ENCODE data around the gene TTC34.
"Not testable (repeated sequence)": the region's sequence is repeated elsewhere in the genome, so short reads cannot be mapped to it uniquely, and the experiment has no call there.

Gene TTC34

DNA sequence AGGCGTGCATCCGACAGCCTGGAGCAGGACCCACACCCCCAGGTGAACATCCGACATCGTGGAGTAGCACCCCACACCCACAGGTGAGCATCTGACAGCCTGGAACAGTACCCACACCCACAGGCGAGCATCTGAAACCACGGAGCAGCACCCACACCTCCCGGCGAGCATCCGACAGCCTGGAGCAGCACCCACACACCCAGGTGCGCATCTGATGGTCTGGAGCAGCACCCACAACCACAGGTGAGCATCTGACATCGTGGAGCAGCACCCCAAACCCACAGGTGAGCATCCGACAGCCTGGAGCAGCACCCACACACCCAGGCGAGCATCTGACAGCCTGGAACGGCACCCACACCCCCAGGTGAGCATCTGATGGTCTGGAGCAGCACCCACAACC, 46.1 kb downstream of the TTC34 start:
- not testable (repeated sequence) for DNase-seq

DNA sequence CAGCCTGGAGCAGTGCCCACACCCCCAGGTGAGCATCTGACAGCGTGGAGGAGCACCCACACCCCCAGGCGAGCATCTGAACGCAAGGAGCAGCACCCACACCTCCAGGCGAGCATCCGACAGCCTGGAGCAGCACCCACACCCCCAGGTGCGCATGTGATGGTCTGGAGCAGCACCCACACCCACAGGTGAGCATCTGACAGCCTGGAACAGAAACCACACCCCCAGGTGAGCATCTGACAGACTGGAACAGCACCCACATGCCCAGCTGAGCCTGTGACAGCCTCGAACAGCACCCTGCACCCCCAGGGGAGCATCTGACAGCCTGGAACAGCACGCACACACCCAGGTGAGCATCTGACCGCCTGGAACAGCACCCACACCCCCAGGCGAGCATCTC, 46.9 kb downstream of the TTC34 start:
- not testable (repeated sequence) for DNase-seq

DNA sequence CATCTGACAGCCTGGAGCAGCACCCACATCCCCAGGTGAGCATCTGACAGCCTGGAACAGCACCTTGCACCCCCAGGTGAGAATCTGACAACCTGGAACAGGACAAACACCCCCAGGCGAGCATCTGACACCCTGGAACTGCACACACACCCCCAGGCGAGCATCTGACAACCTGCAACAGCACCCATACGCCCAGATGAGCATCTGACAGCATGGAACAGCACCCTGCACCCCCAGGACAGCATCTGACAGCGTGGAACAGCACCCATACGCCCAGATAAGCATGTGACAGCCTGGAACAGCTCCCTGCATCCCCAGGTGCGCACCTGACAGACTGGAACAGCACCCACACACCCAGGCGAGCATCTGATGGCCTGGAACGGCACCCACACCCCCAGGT, 49.0 kb downstream of the TTC34 start:
- not testable (repeated sequence) for DNase-seq

DNA sequence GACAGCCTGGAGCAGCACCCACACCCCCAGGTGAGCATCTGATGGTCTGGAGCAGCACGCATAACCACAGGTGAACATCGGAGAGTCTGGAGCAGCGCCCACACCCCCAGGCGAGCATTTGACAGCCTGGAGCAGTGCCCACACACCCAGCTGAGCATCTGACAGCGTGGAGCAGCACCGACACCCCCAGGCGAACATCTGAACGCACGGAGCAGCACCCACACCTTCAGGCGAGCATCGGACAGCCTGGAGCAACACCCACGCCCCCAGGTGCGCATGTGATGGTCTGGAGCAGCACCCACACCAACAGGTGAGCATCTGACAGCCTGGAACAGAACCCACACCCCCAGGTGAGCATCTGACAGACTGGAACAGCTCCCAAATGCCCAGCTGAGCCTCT, 49.6 kb downstream of the TTC34 start:
- not testable (repeated sequence) for DNase-seq

DNA sequence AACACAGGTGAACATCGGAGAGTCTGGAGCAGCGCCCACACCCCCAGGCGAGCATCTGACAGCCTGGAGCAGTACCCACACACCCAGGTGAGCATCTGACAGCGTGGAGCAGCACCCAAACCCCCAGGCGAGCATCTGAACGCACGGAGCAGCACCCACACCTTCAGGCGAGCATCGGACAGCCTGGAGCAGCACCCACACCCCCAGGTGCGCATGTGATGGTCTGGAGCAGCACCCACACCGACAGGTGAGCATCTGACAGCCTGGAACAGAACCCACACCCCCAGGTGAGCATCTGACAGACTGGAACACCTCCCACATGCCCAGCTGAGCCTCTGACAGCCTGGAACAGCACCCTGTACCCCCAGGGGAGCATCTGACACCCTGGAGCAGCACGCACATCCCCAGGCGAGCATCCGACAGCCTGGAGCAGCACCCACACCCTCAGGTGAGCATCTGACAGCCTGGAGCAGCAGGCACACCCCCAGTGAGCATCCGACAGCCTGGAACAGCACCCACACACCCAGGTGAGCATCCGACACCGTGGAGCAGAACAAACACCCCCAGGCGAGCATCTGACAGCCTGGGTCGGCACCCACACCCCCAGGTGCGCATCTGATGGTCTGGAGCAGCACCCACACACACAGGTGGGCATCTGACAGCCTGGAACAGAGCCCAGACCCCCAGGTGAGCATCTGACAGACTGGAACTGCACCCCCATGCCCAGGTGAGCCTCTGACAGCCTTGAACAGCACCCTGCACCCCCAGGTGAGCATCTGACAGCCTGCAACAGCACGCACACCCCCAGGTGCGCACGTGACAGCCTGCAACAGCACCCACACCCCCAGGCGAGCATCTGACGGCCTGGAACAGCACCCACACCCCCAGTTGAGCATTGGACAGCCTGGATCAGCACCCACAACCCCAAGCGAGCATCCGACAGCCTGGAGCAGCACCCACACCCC, 50.4 kb downstream of the TTC34 start:
- DNase-seq: not testable (repeated sequence)

DNA sequence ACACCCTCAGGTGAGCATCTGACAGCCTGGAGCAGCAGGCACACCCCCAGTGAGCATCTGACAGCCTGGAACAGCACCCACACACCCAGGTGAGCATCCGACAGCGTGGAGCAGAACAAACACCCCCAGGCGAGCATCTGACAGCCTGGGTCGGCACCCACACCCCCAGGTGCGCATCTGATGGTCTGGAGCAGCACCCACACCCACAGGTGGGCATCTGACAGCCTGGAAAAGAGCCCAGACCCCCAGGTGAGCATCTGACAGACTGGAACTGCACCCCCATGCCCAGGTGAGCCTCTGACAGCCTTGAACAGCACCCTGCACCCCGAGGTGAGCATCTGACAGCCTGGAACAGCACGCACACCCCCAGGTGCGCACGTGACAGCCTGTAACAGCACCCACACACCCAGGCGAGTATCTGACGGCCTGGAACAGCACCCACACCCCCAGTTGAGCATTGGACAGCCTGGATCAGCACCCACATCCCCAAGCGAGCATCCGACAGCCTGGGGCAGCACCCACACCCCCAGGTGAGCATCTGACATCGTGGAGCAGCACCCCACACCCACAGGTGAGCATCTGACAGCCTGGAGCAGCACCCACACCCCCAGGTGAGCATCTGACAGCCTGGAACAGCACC, 51.3 kb downstream of the TTC34 start:
- not testable (repeated sequence) for DNase-seq

DNA sequence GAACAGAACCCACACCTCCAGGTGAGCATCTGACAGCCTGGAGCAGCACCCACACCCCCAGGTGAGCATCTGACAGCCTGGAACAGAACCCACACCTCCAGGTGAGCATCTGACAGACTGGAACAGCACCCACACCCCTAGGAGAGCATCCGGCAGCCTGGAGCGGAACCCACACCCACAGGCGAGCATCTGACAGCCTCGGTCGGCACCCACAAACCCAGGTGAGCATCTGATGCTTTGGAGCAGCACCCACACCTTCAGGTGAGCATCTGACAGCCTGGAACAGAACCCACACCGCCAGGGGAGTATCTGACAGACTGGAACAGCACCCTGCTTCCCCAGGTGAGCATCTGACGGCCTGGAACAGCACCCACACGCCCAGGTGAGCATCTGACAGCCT, 52.9 kb downstream of the TTC34 start:
- DNase-seq: not testable (repeated sequence)

DNA sequence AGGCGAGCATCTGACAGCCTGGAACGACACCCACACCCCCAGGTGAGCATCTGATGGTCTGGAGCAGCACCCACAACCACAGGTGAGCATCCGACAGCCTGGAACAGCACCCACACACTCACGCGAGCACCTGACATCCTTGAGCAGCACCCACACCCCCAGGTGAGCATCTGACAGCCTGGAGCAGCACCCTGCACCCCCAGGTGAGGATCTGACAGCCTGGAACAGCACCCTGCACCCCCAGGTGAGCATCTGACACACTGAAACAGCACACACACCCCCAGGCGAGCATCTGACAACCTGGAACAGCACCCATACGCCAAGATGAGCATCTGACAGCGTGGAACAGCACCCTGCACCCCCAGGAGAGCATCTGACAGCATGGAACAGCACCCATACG, 106.7 kb downstream of the TTC34 start:
- not testable (repeated sequence) for DNase-seq

DNA sequence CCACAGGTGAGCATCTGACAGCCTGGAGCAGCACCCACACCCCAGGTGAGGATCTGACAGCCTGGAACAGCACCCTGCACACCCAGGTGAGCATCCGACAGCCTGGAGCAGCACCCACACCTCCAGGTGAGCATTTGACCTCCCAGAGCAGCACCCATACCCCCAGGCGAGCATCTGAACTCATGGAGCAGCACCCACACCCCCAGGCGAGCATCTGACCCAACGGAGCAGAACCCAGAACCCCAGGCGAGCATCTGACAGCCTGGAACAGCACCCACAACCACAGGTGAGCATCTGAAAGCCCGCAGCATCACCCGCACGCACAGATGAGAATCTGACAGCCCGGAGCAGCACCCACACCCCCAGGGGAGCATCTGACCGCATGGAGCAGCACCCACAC, 111.3 kb downstream of the TTC34 start:
- DNase-seq: not testable (repeated sequence)

DNA sequence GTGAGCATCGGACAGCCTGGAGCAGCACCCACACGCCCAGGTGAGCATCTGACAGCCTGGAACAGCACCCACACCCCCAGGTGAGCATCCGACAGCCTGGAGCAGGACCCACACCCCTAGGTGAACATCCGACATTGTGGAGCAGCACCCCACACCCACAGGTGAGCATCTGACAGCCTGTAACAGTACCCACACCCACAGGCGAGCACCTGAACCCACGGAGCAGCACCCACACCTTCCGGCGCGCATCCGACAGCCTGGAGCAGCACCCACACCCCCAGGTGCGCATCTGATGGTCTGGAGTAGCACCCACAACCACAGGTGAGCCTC, 113.2 kb downstream of the TTC34 start:
- not testable (repeated sequence) for DNase-seq

DNA sequence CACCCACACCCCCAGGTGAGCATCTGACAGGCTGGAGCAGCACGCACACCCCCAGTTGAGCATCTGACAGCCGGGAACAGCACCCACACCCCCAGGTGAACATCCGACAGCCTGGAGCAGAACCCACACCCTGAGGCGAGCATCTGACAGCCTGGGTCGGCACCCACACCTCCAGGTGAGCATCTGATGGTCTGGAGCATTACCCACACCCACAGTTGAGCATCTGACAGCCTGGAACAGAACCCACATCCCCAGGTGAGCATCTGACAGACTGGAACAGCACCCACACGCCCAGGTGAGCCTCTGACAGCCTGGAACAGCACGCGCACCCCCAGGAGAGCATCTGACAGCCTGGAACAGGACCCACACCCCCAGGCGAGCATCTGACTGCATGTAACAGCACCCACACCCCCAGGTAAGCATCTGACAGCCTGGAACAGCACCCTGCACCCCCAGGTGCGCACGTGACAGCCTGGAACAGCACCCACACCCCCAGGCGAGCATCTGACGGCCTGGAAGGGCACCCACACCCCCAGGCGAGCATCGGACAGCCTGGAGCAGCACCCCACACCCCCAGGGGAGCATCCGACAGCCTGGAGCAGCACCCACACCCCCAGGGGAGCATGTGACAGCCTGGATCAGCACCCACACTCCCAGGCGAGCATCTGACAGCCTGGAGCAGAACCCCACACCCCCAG, 113.7 kb downstream of the TTC34 start:
- not testable (repeated sequence) for DNase-seq

DNA sequence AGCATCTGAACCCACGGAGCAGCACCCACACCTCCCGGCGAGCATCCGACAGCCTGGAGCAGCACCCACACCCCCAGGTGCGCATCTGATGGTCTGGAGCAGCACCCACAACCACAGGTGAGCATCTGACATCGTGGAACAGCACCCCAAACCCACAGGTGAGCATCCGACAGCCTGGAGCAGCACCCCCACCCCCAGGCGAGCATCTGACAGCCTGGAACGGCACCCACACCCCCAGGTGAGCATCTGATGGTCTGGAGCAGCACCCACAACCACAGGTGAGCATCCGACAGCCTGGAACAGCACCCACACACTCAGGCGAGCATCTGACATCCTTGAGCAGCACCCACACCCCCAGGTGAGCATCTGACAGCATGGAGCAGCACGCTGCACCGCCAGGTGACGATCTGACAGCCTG, 114.3 kb downstream of the TTC34 start:
- DNase-seq: not testable (repeated sequence)

DNA sequence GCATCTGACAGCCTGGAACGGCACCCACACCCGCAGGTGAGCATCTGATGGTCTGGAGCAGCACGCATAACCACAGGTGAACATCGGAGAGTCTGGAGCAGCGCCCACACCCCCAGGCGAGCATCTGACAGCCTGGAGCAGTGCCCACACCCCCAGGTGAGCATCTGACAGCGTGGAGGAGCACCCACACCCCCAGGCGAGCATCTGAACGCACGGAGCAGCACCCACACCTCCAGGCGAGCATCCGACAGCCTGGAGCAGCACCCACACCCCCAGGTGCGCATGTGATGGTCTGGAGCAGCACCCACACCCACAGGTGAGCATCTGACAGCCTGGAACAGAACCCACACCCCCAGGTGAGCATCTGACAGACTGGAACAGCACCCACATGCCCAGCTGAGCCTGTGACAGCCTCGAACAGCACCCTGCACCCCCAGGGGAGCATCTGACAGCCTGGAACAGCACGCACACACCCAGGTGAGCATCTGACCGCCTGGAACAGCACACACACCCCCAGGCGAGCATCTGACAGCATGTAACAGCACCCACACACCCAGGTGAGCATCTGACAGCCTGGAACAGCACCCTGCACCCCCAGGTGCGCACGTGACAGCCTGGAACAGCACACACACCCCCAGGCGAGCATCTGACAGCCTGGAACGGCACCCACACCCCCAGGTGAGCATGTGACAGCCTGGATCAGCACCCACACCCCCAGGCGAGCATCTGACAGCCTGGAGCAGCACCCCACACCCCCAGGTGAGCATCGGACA, 115.2 kb downstream of the TTC34 start:
- not testable (repeated sequence) for DNase-seq

DNA sequence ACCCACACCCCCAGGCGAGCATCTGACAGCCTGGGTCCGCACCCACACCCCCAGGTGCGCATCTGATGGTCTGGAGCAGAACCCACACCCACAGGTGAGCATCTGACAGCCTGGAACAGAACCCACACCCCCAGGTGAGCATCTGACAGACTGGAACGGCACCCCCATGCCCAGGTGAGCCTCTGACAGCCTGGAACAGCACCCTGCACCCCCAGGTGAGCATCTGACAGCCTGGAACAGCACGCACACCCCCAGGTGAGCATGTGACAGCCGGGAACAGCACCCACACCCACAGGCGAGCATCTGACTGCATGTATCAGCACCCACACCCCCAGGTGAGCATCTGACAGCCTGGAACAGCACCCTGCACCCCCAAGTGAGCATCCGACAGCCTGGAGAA, 115.8 kb downstream of the TTC34 start:
- DNase-seq: not testable (repeated sequence)

DNA sequence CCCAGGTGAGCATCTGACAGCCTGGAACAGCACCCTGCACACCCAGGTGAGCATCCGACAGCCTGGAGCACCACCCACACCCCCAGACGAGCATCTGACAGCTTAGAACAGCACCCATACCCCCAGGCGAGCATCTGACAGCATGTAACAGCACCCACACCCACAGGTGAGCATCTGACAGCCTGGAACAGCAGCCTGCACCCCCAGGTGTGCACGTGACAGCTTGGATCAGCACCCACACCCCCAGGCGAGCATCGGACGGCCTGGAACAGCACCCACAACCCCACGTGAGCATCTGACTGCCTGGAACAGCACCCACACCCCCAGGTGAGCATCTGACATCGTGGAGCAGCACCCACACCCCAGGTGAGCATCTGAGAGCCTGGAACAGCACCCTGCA, 116.6 kb downstream of the TTC34 start:
- not testable (repeated sequence) for DNase-seq

DNA sequence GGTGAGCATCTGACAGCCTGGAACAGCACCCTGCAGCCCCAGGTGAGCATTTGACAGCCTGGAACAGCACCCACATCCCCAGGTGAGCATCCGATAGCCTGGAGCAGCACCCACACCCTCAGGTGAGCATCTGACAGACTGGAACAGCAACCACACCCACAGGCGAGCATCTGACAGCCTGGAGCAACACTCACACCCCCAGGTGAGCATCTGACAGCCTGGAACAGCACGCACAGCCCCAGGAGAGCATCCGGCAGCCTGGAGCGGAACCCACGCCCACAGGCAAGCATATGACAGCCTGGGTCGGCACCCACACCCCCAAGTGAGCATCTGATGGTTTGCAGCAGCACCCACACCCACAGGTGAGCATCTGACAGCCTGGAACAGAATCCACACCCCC, 117.5 kb downstream of the TTC34 start:
- not testable (repeated sequence) for DNase-seq

DNA sequence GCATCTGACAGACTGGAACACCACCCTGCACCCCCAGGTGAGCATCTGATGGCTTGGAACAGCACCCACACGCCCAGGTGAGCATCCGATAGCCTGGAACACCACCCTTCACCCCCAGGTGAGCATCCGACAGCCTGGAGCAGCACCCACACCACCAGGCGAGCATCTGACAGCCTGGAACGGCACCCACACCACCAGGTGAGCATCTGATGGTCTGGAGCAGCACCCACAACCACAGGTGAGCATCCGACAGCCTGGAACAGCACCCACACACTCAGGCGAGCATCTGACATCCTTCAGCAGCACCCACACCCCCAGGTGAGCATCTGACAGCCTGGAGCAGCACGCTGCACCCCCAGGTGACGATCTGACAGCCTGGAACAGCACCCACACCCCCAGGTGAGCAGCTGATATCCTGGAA, 118.2 kb downstream of the TTC34 start:
- DNase-seq: not testable (repeated sequence)

DNA sequence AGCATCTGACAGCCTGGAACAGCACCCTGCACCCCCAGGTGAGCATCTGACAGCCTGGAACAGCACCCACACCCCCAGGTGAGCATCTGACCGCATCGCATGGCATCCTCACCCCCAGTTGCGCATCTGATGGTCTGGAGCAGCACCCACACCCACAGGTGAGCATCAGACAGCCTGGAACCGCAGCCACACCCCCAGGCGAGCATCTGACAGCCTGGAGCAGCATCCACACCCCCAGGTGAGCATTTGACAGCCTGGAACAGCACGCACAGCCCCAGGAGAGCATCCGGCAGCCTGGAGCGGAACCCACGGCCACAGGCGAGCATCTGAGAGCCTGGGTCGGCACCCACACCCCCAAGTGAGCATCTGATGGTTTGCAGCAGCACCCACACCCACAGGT, 118.6 kb downstream of the TTC34 start:
- not testable (repeated sequence) for DNase-seq

DNA sequence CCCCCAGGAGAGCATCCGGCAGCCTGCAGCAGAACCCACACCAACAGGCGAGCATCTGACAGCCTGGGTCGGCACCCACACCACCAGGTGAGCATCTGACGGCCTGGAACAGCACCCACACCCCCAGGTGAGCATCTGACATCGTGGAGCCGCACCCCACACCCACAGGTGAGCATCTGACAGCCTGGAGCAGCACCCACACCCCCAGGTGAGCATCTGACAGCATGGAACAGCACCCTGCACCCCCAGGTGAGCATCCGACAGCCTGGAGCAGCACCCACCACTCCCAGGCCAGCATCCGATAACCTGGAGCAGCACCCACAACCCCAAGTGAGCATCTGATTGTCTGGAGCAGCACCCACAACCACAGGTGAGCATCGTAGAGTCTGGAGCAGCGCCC, 124.8 kb downstream of the TTC34 start:
- DNase-seq: not testable (repeated sequence)

DNA sequence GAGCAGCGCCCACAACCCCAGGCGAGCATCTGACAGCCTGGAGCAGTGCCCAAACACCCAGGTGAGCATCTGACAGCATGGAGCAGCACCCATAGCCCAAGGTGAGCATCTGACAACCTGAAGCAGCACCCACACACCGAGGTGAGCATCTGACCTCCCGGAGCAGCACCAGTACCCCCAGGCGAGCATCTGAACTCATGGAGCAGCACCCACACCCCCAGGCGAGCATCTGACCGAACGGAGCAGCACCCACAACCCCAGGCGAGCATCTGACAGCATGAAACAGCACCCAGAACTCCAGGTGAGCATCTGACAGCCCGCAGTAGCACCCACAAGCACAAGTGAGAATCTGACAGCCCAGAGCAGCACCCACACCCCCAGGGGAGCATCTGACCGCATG, 129.8 kb downstream of the TTC34 start:
- not testable (repeated sequence) for DNase-seq

DNA sequence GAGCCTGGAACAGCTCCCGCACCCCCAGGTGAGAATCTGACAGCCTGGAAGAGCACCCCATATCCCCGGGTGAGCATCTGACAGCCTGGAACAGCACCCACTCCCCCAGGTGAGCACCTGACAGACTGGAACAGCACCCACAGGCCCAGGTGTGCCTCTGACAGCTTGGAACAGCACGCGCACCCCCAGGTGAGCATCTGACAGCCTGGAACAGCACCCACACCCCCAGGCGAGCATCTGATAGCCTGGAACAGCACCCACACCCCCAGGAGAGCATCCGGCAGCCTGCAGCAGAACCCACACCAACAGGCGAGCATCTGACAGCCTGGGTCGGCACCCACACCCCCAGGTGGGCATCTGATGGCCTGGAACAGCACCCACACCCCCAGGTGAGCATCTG, 141.7 kb downstream of the TTC34 start:
- not testable (repeated sequence) for DNase-seq

DNA sequence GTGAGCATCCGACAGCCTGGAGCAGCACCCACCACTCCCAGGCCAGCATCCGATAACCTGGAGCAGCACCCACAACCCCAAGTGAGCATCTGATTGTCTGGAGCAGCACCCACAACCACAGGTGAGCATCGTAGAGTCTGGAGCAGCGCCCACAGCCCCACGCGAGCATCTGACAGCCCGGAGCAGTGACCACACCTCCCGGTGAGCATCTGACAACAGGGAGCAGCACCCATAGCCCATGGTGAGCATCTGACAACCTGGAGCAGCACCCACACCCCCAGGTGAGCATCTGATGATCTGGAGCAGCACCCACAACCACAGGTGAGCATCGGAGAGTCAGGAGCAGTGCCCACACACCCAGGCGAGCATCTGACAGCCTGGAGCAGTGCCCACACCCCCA, 143.6 kb downstream of the TTC34 start:
- not testable (repeated sequence) for DNase-seq

DNA sequence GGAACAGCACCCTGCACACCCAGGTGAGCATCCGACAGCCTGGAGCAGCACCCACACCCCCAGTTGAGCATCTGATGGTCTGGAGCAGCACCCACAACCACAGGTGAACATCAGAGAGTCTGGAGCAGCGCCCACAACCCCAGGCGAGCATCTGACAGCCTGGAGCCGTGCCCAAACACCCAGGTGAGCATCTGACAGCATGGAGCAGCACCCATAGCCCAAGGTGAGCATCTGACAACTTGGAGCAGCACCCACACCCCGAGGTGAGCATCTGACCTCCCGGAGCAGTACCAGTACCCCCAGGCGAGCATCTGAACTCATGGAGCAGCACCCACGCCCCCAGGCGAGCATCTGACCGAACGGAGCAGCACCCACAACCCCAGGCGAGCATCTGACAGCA, 144.4 kb downstream of the TTC34 start:
- not testable (repeated sequence) for DNase-seq

Measured in CD4-positive, alpha-beta T cell treated with Interleukin-12 subunit alpha and Interleukin-12 subunit beta, for 1 hour (primary cell).